HT-29 (cell line): Measurements from ENCODE around the gene KCNQ1. TPM values are rescaled to one million over a fixed set of nuclear protein-coding genes. Genes with fewer than 3 reads are reported as not detected.
"Not testable (repeated sequence)": the region's sequence is repeated elsewhere in the genome, so short reads cannot be mapped to it uniquely, and the experiment has no call there.

ENCODE experiments used
- DNase-seq: peaks from one replicate; pipeline ENCODE4 v3.0.0-alpha.2; 2015; ENCODE audit warnings: low spot score
- total RNA-seq: library from RNA; depleted of rRNA; stranded (reverse); fragments of >200 nt; shearing (Covaris generic); gene quantifications from 2 replicates; pipeline ENCODE4 v1.2.3, GENCODE V29; 2014

The KCNQ1 gene
- total RNA-seq, 1 experiment from 2014 or later, result 9.9 TPM

DNA sequence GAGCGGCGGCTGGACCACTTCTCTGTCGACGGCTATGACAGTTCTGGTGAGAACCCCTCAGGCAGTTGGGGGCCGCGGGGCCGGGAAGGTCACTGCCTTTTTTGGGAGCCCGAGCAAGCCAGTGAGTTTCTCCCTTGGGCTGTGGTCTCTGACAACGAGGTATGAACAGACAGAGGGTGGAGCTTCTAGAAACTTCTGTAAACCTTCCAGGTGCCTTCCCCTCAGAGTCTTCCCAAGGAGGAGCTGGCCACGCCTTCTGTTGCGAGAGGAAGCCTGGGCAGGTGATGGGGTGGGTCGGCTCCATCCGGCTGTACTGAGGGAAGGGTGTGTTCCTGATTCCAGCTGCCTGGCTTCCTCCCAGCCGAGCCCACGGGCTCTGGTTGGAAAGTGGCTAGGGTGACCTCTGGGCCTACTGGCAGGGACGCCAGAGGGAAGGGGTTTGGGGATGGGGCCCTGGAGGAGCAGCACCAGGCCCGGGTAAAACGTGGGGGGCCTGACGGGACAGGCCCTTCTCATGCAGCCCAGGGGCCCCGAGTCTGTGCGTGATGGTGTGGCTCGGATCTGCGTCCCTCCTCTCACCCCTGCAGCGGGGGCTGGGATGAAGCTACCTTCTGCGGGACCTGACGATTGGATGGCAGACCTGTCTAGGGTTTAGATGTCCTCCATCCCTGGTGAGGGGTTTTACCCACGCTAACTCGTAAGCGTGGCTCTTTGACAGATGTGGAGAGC lies 144.2 kb downstream of the KCNQ1 start:
- DNase-seq, result peak; percentile 71

GRCh38 chr11:2589538-2589934 lies 144.7 kb downstream of the KCNQ1 start:
- DNase-seq, result no peak

- DNase-seq, result no peak
Observed at GRCh38 chr11:2590131-2590964, 145.5 kb downstream of the KCNQ1 start.

DNA sequence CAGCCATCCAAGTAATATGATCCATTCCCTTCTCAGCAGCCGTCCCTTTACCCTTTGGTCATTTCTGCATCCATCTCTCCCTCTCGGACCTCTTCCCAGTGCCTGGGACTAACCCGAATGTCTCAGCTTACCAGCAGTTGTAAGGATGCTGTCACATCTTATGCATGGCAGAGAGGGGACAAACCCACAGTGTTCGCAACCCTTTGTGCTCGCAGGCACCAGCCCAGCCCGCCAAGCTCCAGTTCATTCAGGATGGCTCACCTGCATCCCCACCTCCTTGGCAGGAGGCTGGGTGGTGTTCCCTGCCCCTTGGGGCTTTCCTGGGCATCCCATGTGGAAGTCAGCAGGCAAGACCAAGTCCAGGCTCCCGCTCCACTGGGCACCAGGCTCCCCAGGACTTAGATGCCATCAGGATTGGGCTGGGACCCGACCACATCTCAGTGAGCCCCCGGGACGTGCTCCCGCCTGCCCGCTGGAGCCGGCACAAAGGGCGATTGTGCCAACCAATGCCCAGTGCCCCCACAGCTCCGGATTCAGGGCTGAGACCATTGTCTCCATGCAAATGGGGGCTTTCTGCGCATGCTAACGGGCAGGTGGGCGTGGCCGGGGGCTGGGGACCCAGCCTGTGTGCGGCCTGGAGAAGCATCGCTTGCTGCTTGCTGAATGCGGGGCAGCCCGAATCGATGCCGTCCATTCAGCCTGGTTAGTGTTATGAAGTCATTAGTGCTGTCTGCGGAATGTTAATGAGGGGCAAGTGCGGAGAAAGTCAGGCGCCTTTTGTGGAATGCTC lies 146.4 kb downstream of the KCNQ1 start:
- DNase-seq, result no peak

GRCh38 chr11:2591805-2592204 lies 147.0 kb downstream of the KCNQ1 start:
- no peak for DNase-seq

DNA sequence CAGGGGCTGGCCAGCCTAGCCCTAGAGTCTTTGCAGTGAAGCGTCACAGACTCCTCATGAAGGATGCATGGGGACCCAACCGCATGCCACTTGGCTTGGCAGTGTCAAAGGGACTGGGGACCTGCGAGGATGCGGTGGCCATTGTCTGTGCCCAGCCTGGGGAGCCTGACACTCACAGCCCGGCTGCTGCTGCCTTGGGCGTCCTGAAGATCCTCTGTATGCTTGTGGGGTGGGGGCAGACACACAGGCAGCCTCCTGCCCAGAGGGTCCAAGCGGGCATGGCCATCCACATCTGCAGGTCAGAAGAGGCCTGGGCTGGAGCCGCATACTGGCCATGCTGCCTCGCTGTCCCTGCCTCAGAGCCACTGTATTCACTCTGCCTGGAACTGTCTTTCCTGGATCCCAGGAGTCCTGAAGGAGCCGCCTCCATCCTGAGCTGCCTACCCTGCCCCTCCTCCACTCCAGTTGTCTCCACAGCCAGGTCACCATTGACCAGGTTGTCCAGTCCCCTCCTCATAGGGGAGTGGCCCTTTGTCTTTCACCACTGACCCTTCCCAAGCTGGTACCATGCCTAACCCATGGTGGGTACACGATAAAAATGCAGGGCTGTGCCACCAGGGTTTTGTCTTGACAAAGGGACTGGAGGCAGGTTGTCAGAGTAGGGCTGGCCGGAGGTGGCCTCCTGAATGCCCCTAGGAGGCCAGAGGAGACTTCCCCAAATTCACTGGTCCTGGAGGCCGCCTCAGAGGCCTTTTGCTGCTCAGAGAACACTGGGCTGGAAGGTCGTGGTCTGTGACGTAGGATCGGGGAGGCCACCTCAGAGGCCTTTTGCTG lies 148.0 kb downstream of the KCNQ1 start:
- DNase-seq, result no peak

DNA sequence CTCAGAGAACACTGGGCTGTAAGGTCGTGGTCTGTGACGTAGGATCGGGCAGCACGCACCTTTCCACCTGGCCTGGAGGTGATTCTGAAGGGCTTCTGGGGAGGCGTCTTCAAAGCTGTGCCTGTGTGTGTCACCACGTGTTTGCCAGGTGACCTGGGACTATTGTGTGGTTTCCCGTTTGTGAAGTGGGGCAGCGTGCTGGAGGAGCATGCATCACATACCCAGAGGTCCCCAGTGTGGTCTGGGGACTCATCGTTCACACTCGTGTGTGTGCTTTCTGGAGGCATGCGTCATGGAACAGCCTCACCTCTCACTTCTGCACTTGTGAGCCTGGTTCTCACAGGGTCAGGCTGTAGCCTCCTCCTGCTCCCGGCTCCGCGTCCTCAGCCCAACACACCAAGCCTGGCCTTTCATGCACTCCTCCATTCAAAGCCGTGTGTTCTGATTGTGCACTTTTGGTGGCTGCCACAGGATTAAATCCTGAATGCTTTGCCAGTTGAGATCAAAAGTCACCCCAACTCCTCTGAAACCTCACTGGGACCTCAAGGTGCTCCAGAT lies 148.7 kb downstream of the KCNQ1 start:
- no peak for DNase-seq

DNA sequence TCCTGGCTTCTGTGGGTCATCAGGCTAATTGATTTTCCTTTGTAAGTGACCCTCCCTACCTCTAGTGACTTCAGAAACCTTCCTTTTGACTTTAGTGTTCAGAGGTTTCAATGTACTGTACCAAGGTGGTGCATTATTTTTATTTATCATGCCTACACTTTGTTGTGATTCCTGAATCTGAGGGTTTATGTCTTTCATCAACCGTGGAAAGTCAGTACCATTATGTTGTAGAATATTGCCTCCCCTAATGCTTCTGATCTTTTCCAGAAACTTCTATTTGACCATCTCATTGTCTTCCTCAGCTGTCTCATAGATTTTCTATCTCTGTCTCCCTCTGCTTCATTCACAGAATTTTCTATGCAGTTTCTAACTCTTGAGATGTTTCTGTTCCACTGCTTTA lies 149.5 kb downstream of the KCNQ1 start:
- DNase-seq, result no peak

DNA sequence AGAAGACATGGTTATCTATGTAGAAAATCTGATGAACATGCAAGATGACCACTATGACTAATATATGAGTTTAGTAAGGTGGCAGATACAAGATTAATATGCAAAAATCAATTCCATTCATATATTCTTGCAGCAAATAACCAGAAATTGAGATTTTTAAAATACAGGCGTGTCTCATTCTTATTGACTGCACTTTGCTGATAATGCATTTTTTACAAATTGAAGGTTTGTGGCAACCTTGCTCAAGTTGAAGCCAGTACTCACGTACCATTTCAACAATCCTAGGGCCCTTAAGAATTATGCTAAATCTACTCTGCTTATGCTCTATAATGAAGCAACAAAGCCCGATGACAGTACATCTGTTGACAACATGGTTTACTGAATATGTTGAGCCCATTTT lies 150.4 kb downstream of the KCNQ1 start:
- no peak for DNase-seq

- peak; percentile 56 for DNase-seq
Observed at GRCh38 chr11:2599561-2600189, 154.9 kb downstream of the KCNQ1 start.

GRCh38 chr11:2609345-2609744 lies 164.5 kb downstream of the KCNQ1 start:
- no peak for DNase-seq

- DNase-seq, result peak; percentile 50
Observed at GRCh38 chr11:2612884-2613571, 168.2 kb downstream of the KCNQ1 start.

- DNase-seq, result no peak
Observed at GRCh38 chr11:2621894-2622293, 177.1 kb downstream of the KCNQ1 start.

DNA sequence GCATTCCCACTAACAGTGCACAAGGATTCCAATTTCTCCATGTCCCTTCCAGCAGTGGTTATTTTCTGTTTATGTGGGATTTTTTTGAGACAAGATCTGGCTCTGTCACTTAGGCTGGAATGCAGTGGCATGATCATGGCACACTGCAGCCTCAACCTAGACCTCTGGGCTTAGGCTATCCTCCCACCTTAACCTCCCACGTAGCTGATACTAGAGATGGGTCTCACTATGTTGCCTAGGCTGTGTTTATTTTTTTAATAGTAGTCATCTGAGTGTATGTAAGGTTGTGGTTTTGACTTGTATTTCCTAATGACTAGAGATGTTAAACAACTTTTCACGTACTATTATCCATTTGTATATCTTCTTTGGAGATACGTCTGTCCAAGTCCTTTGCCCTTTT lies 180.4 kb downstream of the KCNQ1 start:
- DNase-seq, result no peak

GRCh38 chr11:2630679-2631078 lies 185.9 kb downstream of the KCNQ1 start:
- no peak for DNase-seq

GRCh38 chr11:2631161-2631560 lies 186.4 kb downstream of the KCNQ1 start:
- no peak for DNase-seq

- DNase-seq, result not testable (repeated sequence)
Observed at GRCh38 chr11:2639763-2640162, 195.0 kb downstream of the KCNQ1 start.

- DNase-seq, result no peak
Observed at GRCh38 chr11:2641623-2642022, 196.8 kb downstream of the KCNQ1 start.

DNA sequence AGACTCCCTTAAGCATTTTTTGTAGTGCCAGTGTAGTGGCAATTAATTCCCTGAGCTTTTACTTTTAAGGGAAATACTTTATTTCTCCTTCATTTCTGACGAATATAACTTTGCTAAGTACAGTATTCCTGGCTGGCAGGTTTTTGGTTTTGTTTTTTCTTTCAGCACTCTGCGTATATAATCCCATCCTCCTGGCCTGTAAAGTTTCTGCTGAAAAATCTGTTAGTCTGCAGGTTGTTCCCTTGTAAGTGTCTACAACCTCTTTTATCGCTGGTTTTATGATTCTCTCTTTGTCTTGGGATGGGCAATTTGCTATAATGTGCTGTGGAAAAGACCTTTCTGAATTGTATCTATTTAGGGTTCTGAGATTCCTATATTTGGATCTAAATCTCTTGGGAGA lies 198.9 kb downstream of the KCNQ1 start:
- DNase-seq, result no peak
